ENCODE data around the gene PTPRR.

The PTPRR gene

GRCh38 chr12:70908978-70909377 is 11.6 kb downstream of the PTPRR start:
- no peak for DNase-seq

DNA sequence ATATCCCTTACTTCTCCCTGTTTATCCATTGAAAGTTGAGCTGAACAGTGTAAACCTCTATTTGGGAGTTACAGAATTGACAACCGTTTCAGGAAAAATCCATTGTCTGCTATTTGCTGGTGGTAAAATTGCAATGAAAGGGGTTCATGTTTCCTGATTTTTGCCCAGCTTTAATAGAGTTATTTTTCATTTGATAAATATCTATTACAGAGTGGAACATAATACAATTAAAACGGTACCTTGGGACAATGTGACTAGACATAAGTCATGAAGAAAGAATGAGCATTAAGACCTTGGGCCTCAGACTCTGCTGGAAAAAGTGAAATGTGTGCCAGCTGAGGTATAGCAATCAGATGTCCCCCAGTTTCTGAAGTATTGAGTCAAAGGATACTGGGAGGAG is 13.1 kb downstream of the PTPRR start:
- no peak for DNase-seq

DNA sequence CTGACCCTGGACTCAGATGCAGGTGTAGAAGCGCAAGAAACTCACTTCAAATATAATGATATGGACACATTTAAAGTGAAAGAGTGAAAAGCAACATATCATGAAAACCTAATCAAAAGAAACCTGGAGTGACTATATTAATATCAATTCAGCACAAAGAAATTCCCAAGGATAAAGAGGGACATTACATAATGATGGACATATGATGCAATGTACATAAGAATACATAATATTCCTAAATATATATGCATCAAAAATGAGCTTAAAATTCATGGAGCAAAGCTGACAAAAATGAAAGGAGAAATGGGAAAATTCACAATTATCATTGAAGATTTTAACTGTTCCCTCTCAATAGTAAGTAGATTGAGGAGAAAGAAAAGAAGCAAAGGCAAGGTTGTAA is 24.6 kb downstream of the PTPRR start:
- no peak for DNase-seq

GRCh38 chr12:70892593-70892992 is 27.9 kb downstream of the PTPRR start:
- no peak for DNase-seq

DNA sequence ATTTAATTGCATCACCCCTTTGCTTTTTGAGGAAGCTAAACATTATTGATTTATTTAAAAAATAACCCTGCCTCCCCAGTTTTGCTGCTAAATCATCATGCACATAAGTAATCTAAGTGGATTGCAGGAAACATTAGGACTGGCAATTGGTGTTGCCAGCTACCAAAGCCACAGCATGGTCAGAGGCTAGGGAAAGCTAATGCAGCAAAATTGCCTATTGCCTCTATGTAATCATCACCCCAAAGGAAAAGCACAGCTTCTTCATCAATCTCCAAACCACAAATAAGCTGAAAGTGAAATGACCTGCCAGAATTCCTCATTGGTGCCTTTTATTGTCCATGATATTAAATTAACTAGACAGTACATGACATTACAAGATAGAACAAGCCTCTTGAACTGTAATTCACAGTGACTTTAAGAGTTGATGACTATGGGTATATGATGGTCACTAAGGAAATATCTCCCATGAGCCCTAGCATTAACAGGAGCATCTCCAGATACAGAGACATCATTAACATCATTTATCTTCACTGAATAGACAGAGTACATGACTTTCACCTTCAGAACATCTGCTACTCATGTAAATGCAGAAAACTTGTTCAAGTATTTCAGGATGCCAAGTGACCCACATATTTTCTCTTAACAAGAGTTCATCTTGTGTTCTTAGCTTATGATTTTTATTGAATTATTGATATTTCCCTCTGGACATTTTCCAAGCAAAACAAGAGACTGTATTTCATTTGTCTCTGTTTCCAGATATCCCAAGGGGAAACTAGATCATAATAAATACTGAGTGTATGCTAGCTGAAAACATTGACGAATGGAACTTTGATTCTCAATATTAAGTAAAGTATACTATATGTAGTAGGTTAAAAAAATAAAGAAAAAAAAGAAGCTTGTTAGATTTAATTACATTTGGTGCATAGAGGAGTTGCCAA is 29.4 kb downstream of the PTPRR start:
- DNase-seq, result no peak

GRCh38 chr12:70885956-70886355 is 34.6 kb downstream of the PTPRR start:
- DNase-seq, result no peak

DNA sequence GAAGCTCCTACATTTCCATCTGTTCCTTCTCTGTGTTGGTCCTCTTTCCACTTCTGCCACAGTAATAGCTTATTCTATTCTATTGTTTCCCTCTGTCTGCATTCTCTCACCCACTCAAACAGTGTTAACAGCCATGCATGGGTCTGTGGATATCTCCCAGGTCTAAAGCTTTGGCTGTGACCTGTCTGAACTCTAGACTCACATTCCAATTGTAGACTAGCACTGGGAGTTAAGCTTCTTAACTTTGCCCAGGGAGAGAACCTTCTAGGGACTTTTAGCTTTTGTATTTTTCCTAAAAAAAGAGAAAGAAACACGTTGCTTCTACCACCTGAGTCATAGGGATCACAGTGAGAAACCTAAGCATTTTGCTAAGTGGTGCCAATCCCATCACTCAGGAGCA is 36.7 kb downstream of the PTPRR start:
- no peak for DNase-seq

- DNase-seq, result no peak
These were observed 39.8 kb downstream of the PTPRR start for GRCh38 chr12:70880744-70881143.

GRCh38 chr12:70876952-70877351 is 43.6 kb downstream of the PTPRR start:
- DNase-seq, result no peak

DNA sequence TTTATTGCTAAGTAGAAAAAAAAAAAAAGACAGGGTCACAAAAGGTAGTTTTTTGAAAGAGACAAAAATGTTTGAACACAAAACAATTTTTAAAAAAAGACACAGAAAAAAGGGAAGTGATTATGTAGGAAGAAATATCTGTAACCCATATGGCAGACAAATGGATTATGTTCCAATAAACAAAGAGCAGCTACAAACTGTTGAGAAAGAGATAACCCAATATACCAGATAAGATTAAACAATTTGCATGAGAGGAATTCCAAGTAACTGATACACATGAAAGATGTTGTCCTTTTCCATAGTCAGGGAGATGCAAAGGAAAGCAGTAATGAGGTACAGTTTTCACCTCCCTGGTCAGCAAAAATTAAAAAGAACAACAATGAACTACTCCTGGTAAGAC is 44.9 kb downstream of the PTPRR start:
- DNase-seq, result no peak

GRCh38 chr12:70854881-70855568 is 65.5 kb downstream of the PTPRR start:
- DNase-seq, result no peak

GRCh38 chr12:70854138-70854537 is 66.4 kb downstream of the PTPRR start:
- no peak for DNase-seq

- no peak for DNase-seq
These were observed 67.2 kb downstream of the PTPRR start for GRCh38 chr12:70853326-70853725.

DNA sequence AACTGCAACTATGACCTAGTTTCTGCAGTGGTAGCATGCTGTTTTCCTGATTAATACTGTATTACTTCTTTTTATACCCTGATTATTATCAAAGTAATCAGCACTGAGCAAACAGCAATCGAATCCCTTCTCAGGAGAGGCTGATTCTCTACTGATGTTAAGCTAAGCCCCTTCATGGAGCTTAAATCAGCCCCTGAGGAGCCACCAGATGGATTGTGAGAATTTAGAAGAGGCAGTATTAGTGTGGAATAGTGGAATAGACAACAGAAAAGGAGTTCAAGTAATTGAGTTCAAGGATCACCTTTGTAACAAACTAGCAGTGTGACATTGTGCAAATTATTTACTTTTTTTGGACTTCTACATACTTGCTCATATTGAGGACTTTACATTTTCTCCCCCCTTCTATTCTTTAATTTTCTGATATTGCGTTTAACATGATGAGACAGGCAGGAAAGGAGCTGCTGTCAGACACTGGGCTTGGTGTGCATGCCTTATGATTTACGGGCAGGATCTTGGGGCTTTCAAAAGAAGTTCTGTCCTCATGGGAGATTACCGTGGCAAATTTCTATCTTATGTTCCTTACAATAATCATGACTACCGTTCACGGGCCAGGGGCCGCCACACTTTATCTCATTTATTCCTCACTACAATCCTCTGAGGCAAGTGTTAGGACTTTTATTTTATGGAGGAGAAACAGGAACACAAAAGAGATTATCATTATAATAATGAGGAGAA is 68.0 kb downstream of the PTPRR start:
- DNase-seq, result no peak

DNA sequence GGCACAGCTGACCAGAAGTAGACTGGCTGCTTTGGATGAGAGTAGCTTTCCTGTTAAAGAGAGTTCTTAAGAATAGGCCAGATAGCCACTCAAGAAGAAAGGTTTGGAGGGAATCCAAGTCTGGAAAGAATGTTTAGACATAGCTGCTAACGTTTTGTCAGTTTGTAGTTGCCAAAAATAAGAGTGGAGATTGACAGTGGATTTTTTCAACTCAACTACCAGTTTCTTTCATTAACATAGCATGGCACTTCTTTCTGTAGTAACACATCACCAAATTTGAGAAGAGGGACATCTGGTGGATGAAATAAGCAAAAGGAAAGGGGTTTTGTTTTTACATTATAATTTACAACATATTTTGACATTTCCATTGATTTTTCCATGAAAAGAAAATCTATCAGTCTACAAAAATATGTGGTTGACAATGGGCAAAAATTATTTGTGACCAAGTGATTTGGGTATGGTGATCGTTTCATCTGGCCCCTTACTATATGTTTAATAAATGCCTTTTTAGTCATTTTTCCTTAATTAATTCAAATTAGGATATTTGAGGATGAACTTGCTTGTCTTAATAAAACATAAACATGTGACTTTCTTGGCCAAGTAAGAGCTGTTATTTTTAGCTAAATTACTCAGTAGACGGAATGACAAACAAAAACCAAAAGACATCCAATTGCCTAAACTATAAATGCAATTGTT is 71.1 kb downstream of the PTPRR start:
- DNase-seq, result peak; percentile 13

GRCh38 chr12:70847871-70848270 is 72.7 kb downstream of the PTPRR start:
- no peak for DNase-seq

DNA sequence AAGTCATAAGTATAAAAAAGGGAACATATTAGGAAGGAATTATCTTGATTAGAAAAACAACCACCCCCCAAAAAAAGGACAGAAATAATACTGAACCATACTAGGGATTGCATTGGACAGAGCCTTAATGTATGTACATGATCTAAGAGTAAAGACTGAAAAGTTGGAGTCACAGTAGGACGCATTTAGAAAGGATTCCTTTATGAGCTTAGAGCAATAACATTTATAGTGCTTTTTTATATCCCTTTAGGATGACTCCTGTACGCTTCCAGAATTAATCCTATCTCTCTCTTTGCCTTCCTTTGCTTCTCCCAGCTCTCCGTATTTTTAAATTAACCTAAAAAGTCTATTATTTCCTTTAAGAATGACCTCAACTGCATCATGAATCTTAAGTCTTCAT is 75.3 kb downstream of the PTPRR start:
- DNase-seq, result no peak

GRCh38 chr12:70843363-70843762 is 77.2 kb downstream of the PTPRR start:
- DNase-seq, result no peak

- DNase-seq, result no peak
These were observed 77.6 kb downstream of the PTPRR start for GRCh38 chr12:70842942-70843341.

GRCh38 chr12:70842136-70842535 is 78.4 kb downstream of the PTPRR start:
- no peak for DNase-seq

DNA sequence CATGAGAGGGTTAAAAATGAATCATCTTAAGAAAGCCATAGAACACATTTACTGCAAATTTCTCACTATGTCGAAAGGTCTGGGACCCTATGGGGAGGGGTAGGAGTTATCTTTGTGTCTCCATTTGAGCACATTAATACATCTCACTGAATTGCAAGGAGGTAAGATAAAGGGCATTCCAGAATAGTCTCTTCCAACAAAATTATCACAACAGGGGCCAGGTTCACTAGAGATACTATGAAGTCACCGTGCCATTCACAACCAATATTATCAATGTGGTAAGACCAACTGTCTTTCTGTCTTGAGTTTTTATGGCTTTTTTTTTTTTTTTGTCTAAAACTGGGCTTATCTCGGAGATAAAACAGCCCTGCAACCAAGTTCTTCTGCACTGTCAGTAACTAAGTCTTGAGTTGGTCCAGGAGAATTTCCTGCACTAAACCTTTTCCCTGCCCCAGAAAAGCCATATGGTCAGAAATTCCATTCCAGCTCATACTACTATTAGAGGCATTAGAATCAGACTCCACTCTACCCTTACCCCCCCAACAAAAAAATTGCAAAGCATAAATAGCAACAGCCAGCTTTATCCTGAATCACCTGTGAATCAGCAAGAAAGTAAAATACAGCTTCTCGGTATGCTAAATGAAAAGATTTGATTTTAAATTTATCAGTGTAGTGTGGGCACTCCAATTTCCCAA is 79.7 kb downstream of the PTPRR start:
- DNase-seq, result no peak

GRCh38 chr12:70839544-70839943 is 81.0 kb downstream of the PTPRR start:
- DNase-seq, result no peak
